Ovary (tissue), 9 donors: ENCODE results near the gene GHR. TPM values are rescaled to one million over a fixed set of nuclear protein-coding genes. Genes with fewer than 3 reads are reported as not detected.

Experiments used
- DNase-seq, 5 donors: peaks; one replicate each; pipeline ENCODE4 v3.0.0-alpha.2; 2019 to 2020
- H3K27ac ChIP-seq, 2 donors: fragments of 200-600 bp; one replicate each; pipeline versions ENCODE4 v1.5.1 to v1.8.0; 2019 to 2022
- H3K27me3 ChIP-seq: fragments of 200-600 bp; one replicate; pipeline ENCODE4 v1.8.0; 2022
- H3K36me3 ChIP-seq: fragments of 200-600 bp; sonication (generic); one replicate; pipeline ENCODE4 v1.5.1; 2019
- H3K4me1 ChIP-seq: one replicate; pipeline ENCODE4 v1.8.1; 2013; ENCODE audit warnings: mild to moderate bottlenecking, moderate library complexity; ENCODE audit not compliant: insufficient read depth
- H3K4me3 ChIP-seq: fragments of 200-600 bp; sonication (generic); one replicate; pipeline ENCODE4 v1.5.1; 2017
- H3K9me3 ChIP-seq, 2 donors: fragments of 200-600 bp in 1 of 2; sonication (generic) in 1 of 2; one replicate each; pipeline versions ENCODE4 v1.5.1 to v1.8.1; 2013 to 2019; ENCODE audit warnings: mild to moderate bottlenecking in 1 of 2, moderate library complexity in 1 of 2
- CTCF ChIP-seq, 3 donors: fragments of 450-650 bp in 2 of 3; fragments of 200-600 bp in 1 of 3; IDR thresholded peaks; one replicate each; pipeline versions ENCODE4 v1.5.1 to v1.8.0; 2016 to 2022; ENCODE audit warnings: antibody characterized with exemption in 3 of 3, mild to moderate bottlenecking in 1 of 3
- EP300 ChIP-seq: sonication (generic); formaldehyde crosslinking; IDR thresholded peaks from one replicate; pipeline ENCODE4 v1.6.1; 2017; ENCODE audit warnings: antibody characterized with exemption
- POLR2A ChIP-seq: fragments of 450-650 bp; IDR thresholded peaks from one replicate; pipeline ENCODE4 v1.6.1; 2017; ENCODE audit warnings: antibody characterized with exemption, mild to moderate bottlenecking, moderate library complexity
- WGBS, 3 donors: extraction: QIAGEN DNeasy Blood & Tissue Kit in 1 of 3; methylation state at CpG; one replicate each; pipeline versions ENCODE4 v1.1.5 to v1.1.7; 2013 to 2017; 5-methylcytosine and 5-hydroxymethylcytosine counted together
- intact Hi-C, 4 donors: fragments of 100-400 bp; cut with DNase I; formaldehyde crosslinking; loops; one replicate each; pipeline versions ENCODE4 v1.11.0 to v1.15.1; 2022 to 2023
- polyA plus RNA-seq, 2 donors: library from polyadenylated mRNA; stranded (reverse); fragments of 200-250 nt in 1 of 2; fragments of 350-450 nt in 1 of 2; fragmentation: Illumina TruSeq in 1 of 2; extraction: RNeasy Lipid Tissue Mini Kit (QIAGEN cat#74804) in 1 of 2; gene quantifications; one replicate each; pipeline ENCODE4 v1.2.3, GENCODE V29; 2013 to 2014
- total RNA-seq, 7 donors: library from RNA; depleted of rRNA in 2 of 7; stranded (reverse); fragments of >200 nt in 2 of 7; fragmentation: NEBNext Ultra II Directional in 3 of 7; extraction: Animal tissue kit (Norgen Biotek cat#: 25700) in 3 of 7; gene quantifications; one replicate each; pipeline versions ENCODE4 v1.1.0 to v1.2.4, GENCODE V29; 2016 to 2023
- donor health status: DM: no; HTN: no; CAD: no; lungs with moderate emphysema.
- donor health status: DM: no; HTN: no; CAD: no.
- donor health status: Bipolar disorder and iron deficiency.
- donor health status: DM: yes; HTN: yes; CAD: no.
- donor health status: DM: no; HTN: no; CAD: no.
- donor health status: DM: yes; HTN: yes; CAD: no.

Gene GHR
- total and polyA plus RNA-seq, 9 donors: 4.3 to 17.4 (median 7.0) TPM

- intact Hi-C loops: loop anchor here in 1 of 4 donors (10.0 kb wide), 1 partner anchor 210 kb away; the partner anchor contains the start of gene GHR
These were observed 211.3 kb downstream of the GHR start for GRCh38 chr5:42634575-42634974.

GRCh38 chr5:42636425-42636824 lies 213.2 kb downstream of the GHR start:
- no peaks in the 10 kb centered on the region for H3K4me1 ChIP-seq
- no peak overlapping the region for H3K4me3 ChIP-seq
- intact Hi-C loops: loop anchor here in 1 of 4 donors (10.0 kb wide), 1 partner anchor 212 kb away; the partner anchor contains the start of gene GHR
- WGBS, 3 donors: 85 to 88% (median 87%) methylated on average over 2 of the region's 2 CpGs
- DNase-seq: no peak
- no peaks in the 10 kb centered on the region for H3K36me3 ChIP-seq
- no peak for TF ChIP-seq EP300
- no peak overlapping the region for H3K27ac ChIP-seq
- no peaks in the 10 kb centered on the region for H3K27me3 ChIP-seq
- H3K9me3 ChIP-seq: no peaks in the 10 kb centered on the region

More at GRCh38 chr5:42634575-42634974, 211.3 kb downstream of the GHR start:
- Histone ChIP-seq H3K4me3 (no peak overlapping the region), H3K27me3 (no peaks in the 10 kb centered on the region), H3K9me3 (no peaks in the 10 kb centered on the region), H3K27ac (no peak overlapping the region), H3K4me1 (no peaks in the 10 kb centered on the region), H3K36me3 (no peaks in the 10 kb centered on the region)
- TF ChIP-seq POLR2A (no peak), CTCF (IDR thresholded peaks at IDR 0.05) (no peak), EP300 (no peak)
- 85 to 93% (median 90%) methylated on average over 4 of the region's 4 CpGs for WGBS, 3 donors
- no peak for DNase-seq

- H3K27ac ChIP-seq: no peak overlapping the region
- 79 to 91% (median 87%) methylated on average over 1 of the region's 1 CpG for WGBS, 3 donors
- H3K9me3 ChIP-seq: no peaks in the 10 kb centered on the region
- no peak for TF ChIP-seq EP300
- no peak for TF ChIP-seq CTCF (IDR thresholded peaks at IDR 0.05)
- TF ChIP-seq POLR2A: no peak
- intact Hi-C loops: loop anchor here in 1 of 4 donors (10.0 kb wide), 1 partner anchor 212 kb away; the partner anchor contains the start of gene GHR
- H3K27me3 ChIP-seq: no peaks in the 10 kb centered on the region
- H3K4me1 ChIP-seq: no peaks in the 10 kb centered on the region
- no peak for DNase-seq
- no peak overlapping the region for H3K4me3 ChIP-seq
- no peaks in the 10 kb centered on the region for H3K36me3 ChIP-seq
These were observed 213.7 kb downstream of the GHR start for GRCh38 chr5:42636946-42637345.

GRCh38 chr5:42638972-42639371 lies 215.7 kb downstream of the GHR start:
- WGBS, 3 donors: 93 to 99% (median 96%) methylated on average over 3 of the region's 3 CpGs
- no peaks in the 10 kb centered on the region for H3K27me3 ChIP-seq
- no peak overlapping the region for H3K4me3 ChIP-seq
- intact Hi-C loops: loop anchor here in 1 of 4 donors (10.0 kb wide), 1 partner anchor 214 kb away; the partner anchor contains the start of gene GHR
- no peak for DNase-seq
- H3K9me3 ChIP-seq: no peaks in the 10 kb centered on the region
- H3K27ac ChIP-seq: no peak overlapping the region
- no peak for TF ChIP-seq POLR2A
- no peak for TF ChIP-seq CTCF (IDR thresholded peaks at IDR 0.05)
- TF ChIP-seq EP300: no peak
- H3K36me3 ChIP-seq: no peaks in the 10 kb centered on the region
- no peaks in the 10 kb centered on the region for H3K4me1 ChIP-seq

- TF ChIP-seq EP300 (no peak), POLR2A (no peak), CTCF (IDR thresholded peaks at IDR 0.05) (no peak)
- H3K9me3 ChIP-seq: no peaks in the 10 kb centered on the region
- no peak for DNase-seq
- H3K27me3 ChIP-seq: no peaks in the 10 kb centered on the region
- H3K27ac ChIP-seq: no peak overlapping the region
- intact Hi-C loops: no loop called here
- H3K4me3 ChIP-seq: no peak overlapping the region
- H3K4me1 ChIP-seq: no peaks in the 10 kb centered on the region
- 92 to 95% (median 95%) methylated on average over 2 of the region's 2 CpGs for WGBS, 3 donors
- H3K36me3 ChIP-seq: no peaks in the 10 kb centered on the region
These were observed 217.6 kb downstream of the GHR start for GRCh38 chr5:42640835-42641234.
